HepG2 (cell line): ENCODE data around the gene VSIG10L. TPM values are rescaled to one million over a fixed set of nuclear protein-coding genes. Genes with fewer than 3 reads are reported as not detected.

Source experiments
- ARID4A ChIP-seq: sonication (generic); formaldehyde crosslinking; IDR thresholded peaks from 2 replicates; pipeline ENCODE4 v1.5.0; 2020; ENCODE audit warnings: mild to moderate bottlenecking, missing genetic modification reagents, borderline replicate concordance
- BRD4 ChIP-seq: sonication (generic); formaldehyde crosslinking; IDR thresholded peaks from 2 replicates; pipeline ENCODE4 v1.4.0; 2020; ENCODE audit warnings: missing genetic modification reagents
- CENPT ChIP-seq: sonication (generic); formaldehyde crosslinking; IDR thresholded peaks from 2 replicates; pipeline ENCODE4 v1.8.0; 2022; ENCODE audit warnings: low read depth, mild to moderate bottlenecking, moderate library complexity, missing genetic modification reagents
- FOSL2 ChIP-seq: sonication (generic); formaldehyde crosslinking; IDR thresholded peaks from 2 replicates; pipeline ENCODE4 v1.4.0; 2020; ENCODE audit warnings: missing genetic modification reagents
- NFRKB ChIP-seq: fragments of 450-650 bp; IDR thresholded peaks from 2 replicates; pipeline ENCODE4 v1.6.1; 2017
- POLR2A ChIP-seq, 2 experiments: IDR thresholded peaks; 2 replicates each; pipeline ENCODE4 v1.6.1; 2011; ENCODE audit warnings: low read depth in 2 of 2, low read length in 2 of 2, mild to moderate bottlenecking in 1 of 2, moderate library complexity in 1 of 2; ENCODE audit not compliant: insufficient read depth in 1 of 2
- RBFOX2 ChIP-seq: fragments of 200-400 bp; formaldehyde crosslinking; IDR thresholded peaks from 2 replicates; pipeline ENCODE4 v1.6.1; 2017; ENCODE audit warnings: low read depth, mild to moderate bottlenecking, low read length
- RBM22 ChIP-seq: fragments of 200-400 bp; formaldehyde crosslinking; optimal IDR thresholded peaks from 2 replicates; pipeline ENCODE3; 2017; ENCODE audit warnings: mild to moderate bottlenecking, low read length, moderate library complexity
- SRSF4 ChIP-seq: fragments of 200-400 bp; formaldehyde crosslinking; IDR thresholded peaks from one replicate; pipeline ENCODE4 v1.6.1; 2018; ENCODE audit warnings: mild to moderate bottlenecking, low read depth, low read length, moderate library complexity; ENCODE audit not compliant: poor library complexity, severe bottlenecking
- TFDP1 ChIP-seq: IDR thresholded peaks from 2 replicates; pipeline ENCODE4 v1.6.1; 2016; ENCODE audit warnings: missing compliant biosample characterization, missing genetic modification reagents, borderline replicate concordance
- ZNF234 ChIP-seq: sonication (generic); formaldehyde crosslinking; conservative IDR thresholded peaks from 2 replicates; pipeline ENCODE4 v1.5.1; 2020; ENCODE audit warnings: mild to moderate bottlenecking, missing genetic modification reagents
- ZNF503 ChIP-seq: sonication (generic); formaldehyde crosslinking; IDR thresholded peaks from 2 replicates; pipeline ENCODE4 v1.4.0; 2020; ENCODE audit warnings: missing genetic modification reagents
- ZNF572 ChIP-seq: sonication (generic); formaldehyde crosslinking; IDR thresholded peaks from 2 replicates; pipeline ENCODE4 v1.5.1; 2020; ENCODE audit warnings: mild to moderate bottlenecking, missing genetic modification reagents
- ZNF788 ChIP-seq: sonication (generic); formaldehyde crosslinking; IDR thresholded peaks from 2 replicates; pipeline ENCODE4 v1.5.0; 2020; ENCODE audit warnings: mild to moderate bottlenecking, missing genetic modification reagents, borderline replicate concordance
- polyA plus RNA-seq, 8 experiments: library from polyadenylated mRNA; depleted of rRNA in 3 of 8; stranded (reverse) in 7 of 8; unstranded in 1 of 8; fragments of >200 nt; fragmentation: Illumina TruSeq in 4 of 8; extraction: Trizol in 4 of 8; gene quantifications; 2 replicates each; pipeline versions ENCODE4 v1.2.1 to v1.2.3, GENCODE V29; 2011 to 2016; ENCODE audit warnings: low read depth in 4 of 8, missing spikeins in 1 of 8, mixed read lengths in 1 of 8; ENCODE audit not compliant: insufficient read depth in 1 of 8
- total RNA-seq, 5 experiments: library from RNA; depleted of rRNA; stranded (reverse); fragments of >200 nt; fragmentation: Illumina TruSeq; extraction: Trizol; gene quantifications; 2 replicates each; pipeline ENCODE4 v1.2.3, GENCODE V29; 2016; ENCODE audit warnings: low read depth in 1 of 5

VSIG10L gene
- total and polyA plus RNA-seq, 2 of the 13 experiments (the other 11 are each of a cell fraction or from before 2014, with no cell fraction given), result 2.7 to 8.5 TPM

GRCh38 chr19:51347209-51347928 lies 5.4 kb upstream of the VSIG10L start (continued):
- TF ChIP-seq TFDP1 (no peak), FOSL2 (CRISPR knock-in tag) (peak; percentile 50), CENPT (CRISPR knock-in tag) (no peak), NFRKB (no peak), RBFOX2 (peak; percentile 41), BRD4 (CRISPR knock-in tag) (no peak), ZNF788 (CRISPR knock-in tag) (no peak), SRSF4 (no peak), ZNF572 (CRISPR knock-in tag) (no peak), ZNF234 (no peak), ZNF503 (CRISPR knock-in tag) (no peak), ARID4A (CRISPR knock-in tag) (0 out of 2 replicates have a peak, but pooled peaks have one; percentile 19), POLR2A (IDR thresholded peaks at IDR 0.05; ENCODE audit: insufficient read depth in 1 of 2, low read depth in 2 of 2, low read length in 2 of 2) (0 out of 4 replicates have a peak, but pooled peaks have one; percentile 16 to 24), RBM22 (peak; percentile 22)
